Stimulated activated CD4-positive, alpha-beta T cell treated with anti-CD3 and anti-CD28 coated beads, Interleukin-1b, Interleukin-23, amount 100 ng/mL, for 4 hours (primary cell): ENCODE results near the gene TMEM209.

Experiments used
- DNase-seq, 2 donors: peaks; one replicate each; pipeline ENCODE4 v3.0.0-alpha.2; 2020; ENCODE audit warnings: low read depth in 2 of 2

The TMEM209 gene

GRCh38 chr7:130143986-130144311 is 61.3 kb downstream of the TMEM209 start:
- DNase-seq: no peak

GRCh38 chr7:130143334-130143732 is 61.9 kb downstream of the TMEM209 start:
- DNase-seq: no peak

GRCh38 chr7:130142654-130143333 is 62.4 kb downstream of the TMEM209 start:
- DNase-seq: no peak

GRCh38 chr7:130141884-130142653 is 63.1 kb downstream of the TMEM209 start:
- DNase-seq: no peak

GRCh38 chr7:130141161-130141883 is 63.9 kb downstream of the TMEM209 start:
- DNase-seq: peak in 1 of 2 donors; percentile 41

GRCh38 chr7:130140551-130141160 is 64.5 kb downstream of the TMEM209 start:
- no peak for DNase-seq

GRCh38 chr7:130139193-130139960 is 65.8 kb downstream of the TMEM209 start:
- no peak for DNase-seq

- no peak for DNase-seq
These were observed 68.0 kb downstream of the TMEM209 start for GRCh38 chr7:130137207-130137606.

GRCh38 chr7:130136579-130137167 is 68.5 kb downstream of the TMEM209 start:
- no peak for DNase-seq

- no peak for DNase-seq
These were observed 69.7 kb downstream of the TMEM209 start for GRCh38 chr7:130135208-130136205.

GRCh38 chr7:130134726-130135125 is 70.5 kb downstream of the TMEM209 start:
- no peak for DNase-seq

GRCh38 chr7:130134106-130134636 is 71.0 kb downstream of the TMEM209 start:
- no peak for DNase-seq

- DNase-seq: no peak
These were observed 72.0 kb downstream of the TMEM209 start for GRCh38 chr7:130133029-130133782.

- DNase-seq: no peak
These were observed 73.0 kb downstream of the TMEM209 start for GRCh38 chr7:130131964-130132875.

GRCh38 chr7:130131191-130131834 is 73.9 kb downstream of the TMEM209 start:
- DNase-seq: no peak

GRCh38 chr7:130129011-130129411 is 76.2 kb downstream of the TMEM209 start:
- no peak for DNase-seq

GRCh38 chr7:130127821-130128317 is 77.3 kb downstream of the TMEM209 start:
- DNase-seq: no peak
